ENCODE measurements around the gene DUSP9.
"Not testable (repeated sequence)": the region's sequence is repeated elsewhere in the genome, so short reads cannot be mapped to it uniquely, and the experiment has no call there.

Gene DUSP9

GRCh38 chrX:153646620-153647373 lies at the start of gene DUSP9:
Gene DUSP9 (plus strand): TSS chrX:153647203. CDS start chrX:153647954, 751 bp downstream.
- DNase-seq (ENCODE audit: low read depth in 3 of 3) = no peak

- DNase-seq (ENCODE audit: low read depth in 3 of 3) = no peak
Observed at GRCh38 chrX:153598541-153599191, 48.3 kb upstream of the DUSP9 start, which contains the start of gene CCNQ. Gene CCNQ (minus strand): TSS chrX:153599139. CDS start chrX:153599073, 66 bp downstream.

GRCh38 chrX:153599192-153600031 lies 47.6 kb upstream of the DUSP9 start:
- peak; percentile 68 to 79 (median 74) for DNase-seq (ENCODE audit: low read depth in 3 of 3)

- DNase-seq (ENCODE audit: low read depth in 3 of 3) = no peak
Observed at GRCh38 chrX:153600032-153600373, 47.0 kb upstream of the DUSP9 start.

- DNase-seq (ENCODE audit: low read depth in 3 of 3) = no peak
Observed at GRCh38 chrX:153600921-153601320, 46.1 kb upstream of the DUSP9 start.

- DNase-seq (ENCODE audit: low read depth in 3 of 3) = no peak
Observed at GRCh38 chrX:153601511-153602110, 45.4 kb upstream of the DUSP9 start.

- no peak for DNase-seq (ENCODE audit: low read depth in 3 of 3)
Observed at GRCh38 chrX:153602601-153603000, 44.4 kb upstream of the DUSP9 start.

- no peak for DNase-seq (ENCODE audit: low read depth in 3 of 3)
Observed at GRCh38 chrX:153603131-153603656, 43.8 kb upstream of the DUSP9 start.

GRCh38 chrX:153604666-153605380 lies 42.2 kb upstream of the DUSP9 start:
- not testable (repeated sequence) for DNase-seq (ENCODE audit: low read depth in 3 of 3)

- no peak for DNase-seq (ENCODE audit: low read depth in 3 of 3)
Observed at GRCh38 chrX:153606503-153606902, 40.5 kb upstream of the DUSP9 start.

GRCh38 chrX:153608376-153608775 lies 38.6 kb upstream of the DUSP9 start:
- no peak for DNase-seq (ENCODE audit: low read depth in 3 of 3)

GRCh38 chrX:153608806-153609205 lies 38.2 kb upstream of the DUSP9 start:
- no peak for DNase-seq (ENCODE audit: low read depth in 3 of 3)

GRCh38 chrX:153609917-153610835 lies 36.8 kb upstream of the DUSP9 start:
- DNase-seq (ENCODE audit: low read depth in 3 of 3) = peak; percentile 62 to 70 (median 66)

GRCh38 chrX:153610836-153611213 lies 36.2 kb upstream of the DUSP9 start:
- no peak for DNase-seq (ENCODE audit: low read depth in 3 of 3)

- no peak for DNase-seq (ENCODE audit: low read depth in 3 of 3)
Observed at GRCh38 chrX:153611298-153612095, 35.5 kb upstream of the DUSP9 start.

- DNase-seq (ENCODE audit: low read depth in 3 of 3) = no peak
Observed at GRCh38 chrX:153612413-153612812, 34.6 kb upstream of the DUSP9 start.

GRCh38 chrX:153614818-153615217 lies 32.2 kb upstream of the DUSP9 start:
- DNase-seq (ENCODE audit: low read depth in 3 of 3) = no peak

GRCh38 chrX:153620576-153620975 lies 26.4 kb upstream of the DUSP9 start:
- no peak for DNase-seq (ENCODE audit: low read depth in 3 of 3)

- no peak for DNase-seq (ENCODE audit: low read depth in 3 of 3)
Observed at GRCh38 chrX:153621949-153622598, 24.9 kb upstream of the DUSP9 start.

Data from stimulated activated CD4-positive, alpha-beta T cell treated with anti-CD3 and anti-CD28 coated beads, TNF-alpha, amount 100 ng/mL, for 4 hours (primary cell).